Limb (tissue), 2 donors: ENCODE results near the gene GYS1.
"Not testable (repeated sequence)": the region's sequence is repeated elsewhere in the genome, so short reads cannot be mapped to it uniquely, and the experiment has no call there.

ENCODE experiments used
- DNase-seq, 2 donors: peaks; one replicate each; pipeline ENCODE4 v3.0.0-alpha.2; 2016; ENCODE audit errors: extremely low spot score in 2 of 2

Gene GYS1

GRCh38 chr19:48943081-48943480 is 50.0 kb downstream of the GYS1 start:
- DNase-seq, result no peak

GRCh38 chr19:48940902-48941301 is 52.2 kb downstream of the GYS1 start:
- no peak for DNase-seq

- no peak for DNase-seq
Observed at GRCh38 chr19:48938256-48938655, 54.9 kb downstream of the GYS1 start.

- DNase-seq, result no peak
Observed at GRCh38 chr19:48935864-48936263, 57.2 kb downstream of the GYS1 start.

- DNase-seq, result no peak
Observed at GRCh38 chr19:48934837-48935236, 58.3 kb downstream of the GYS1 start.

GRCh38 chr19:48933382-48933932 is 59.7 kb downstream of the GYS1 start, which contains the start of gene DHDH:
TSS of gene DHDH (plus strand) at chr19:48933699. CDS start at chr19:48933722, 23 bp downstream.
- DNase-seq, result peak; percentile 59 to 86

- no peak for DNase-seq
Observed at GRCh38 chr19:48928164-48929025, 64.7 kb downstream of the GYS1 start.

GRCh38 chr19:48927692-48928091 is 65.4 kb downstream of the GYS1 start:
- DNase-seq, result not testable (repeated sequence)

- DNase-seq, result no peak
Observed at GRCh38 chr19:48926909-48927308, 66.2 kb downstream of the GYS1 start.

GRCh38 chr19:48925890-48926289 is 67.2 kb downstream of the GYS1 start:
- not testable (repeated sequence) for DNase-seq

GRCh38 chr19:48925240-48925843 is 67.8 kb downstream of the GYS1 start:
- no peak for DNase-seq

- DNase-seq, result no peak
Observed at GRCh38 chr19:48922548-48923490, 70.3 kb downstream of the GYS1 start.

- no peak for DNase-seq
Observed at GRCh38 chr19:48921721-48922500, 71.2 kb downstream of the GYS1 start.

GRCh38 chr19:48920949-48921348 is 72.2 kb downstream of the GYS1 start:
- no peak for DNase-seq

GRCh38 chr19:48919271-48919670 is 73.8 kb downstream of the GYS1 start:
- not testable (repeated sequence) for DNase-seq

GRCh38 chr19:48918801-48919247 is 74.3 kb downstream of the GYS1 start:
- no peak for DNase-seq
